HG02623 (cell line): Measurements from ENCODE around the gene PALMD.
A peak's percentile ranks its signal among the peaks of the same experiment; 100 is the strongest.

Experiments used
- ATAC-seq: cut with Tn5 transposase; IDR thresholded peaks from one replicate; pipeline ENCODE4 v1.9.1; 2021; ENCODE audit warnings: moderate library complexity; ENCODE audit not compliant: unreplicated experiment

Gene PALMD

DNA sequence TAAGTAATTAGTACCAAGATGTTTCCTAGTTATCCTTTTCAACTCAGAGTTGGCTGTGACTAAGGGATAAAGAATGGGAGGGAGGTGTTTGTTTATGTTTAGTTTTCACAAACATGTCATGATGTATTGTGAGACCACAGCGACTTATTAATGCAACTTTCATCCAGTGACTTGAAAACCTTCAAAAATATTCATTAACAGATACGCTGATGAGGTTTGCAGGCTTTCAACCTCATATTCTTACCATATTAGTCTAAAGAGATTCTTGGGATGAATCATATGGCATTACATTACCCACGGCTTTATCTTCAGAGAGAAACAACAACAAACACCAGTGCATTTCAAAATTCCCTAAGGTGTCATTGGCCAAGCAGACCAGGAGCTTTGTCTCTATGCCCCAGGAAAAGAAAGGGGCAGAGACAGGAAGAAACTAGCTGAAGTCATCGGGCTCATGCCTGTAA is 36.4 kb downstream of the PALMD start:
- no peak for ATAC-seq

DNA sequence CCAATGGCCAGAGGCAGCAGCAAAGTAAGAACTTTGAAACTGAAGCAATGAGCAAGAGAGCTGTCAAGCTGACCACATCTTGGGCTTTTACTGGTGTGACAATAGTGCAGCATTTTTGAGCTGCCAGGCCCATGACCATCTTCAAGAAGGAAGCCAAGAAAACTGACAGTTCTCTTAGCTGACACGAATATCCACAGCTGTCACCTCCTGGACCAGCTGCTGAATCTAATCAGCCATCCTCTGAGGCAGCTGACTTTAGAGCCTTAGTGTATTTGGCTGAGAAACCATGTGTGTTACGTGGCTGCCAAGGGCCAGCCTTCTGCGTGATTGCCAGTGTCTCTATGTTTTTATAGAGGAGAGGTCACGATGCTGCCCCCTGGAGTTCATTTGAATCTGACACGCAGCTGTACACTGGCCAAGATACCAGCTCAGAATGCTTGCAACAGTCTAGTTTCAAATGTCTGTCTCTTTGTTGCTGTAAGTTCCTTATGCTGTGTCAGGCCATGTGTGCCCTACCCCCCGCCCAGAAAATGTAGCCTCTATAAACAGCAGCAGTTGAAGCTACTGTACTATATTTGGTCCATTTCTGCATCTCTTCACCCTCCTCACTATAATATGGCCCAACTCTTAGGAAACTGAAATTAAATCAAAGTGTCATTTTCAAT is 39.7 kb downstream of the PALMD start:
- peak; percentile 81 for ATAC-seq

DNA sequence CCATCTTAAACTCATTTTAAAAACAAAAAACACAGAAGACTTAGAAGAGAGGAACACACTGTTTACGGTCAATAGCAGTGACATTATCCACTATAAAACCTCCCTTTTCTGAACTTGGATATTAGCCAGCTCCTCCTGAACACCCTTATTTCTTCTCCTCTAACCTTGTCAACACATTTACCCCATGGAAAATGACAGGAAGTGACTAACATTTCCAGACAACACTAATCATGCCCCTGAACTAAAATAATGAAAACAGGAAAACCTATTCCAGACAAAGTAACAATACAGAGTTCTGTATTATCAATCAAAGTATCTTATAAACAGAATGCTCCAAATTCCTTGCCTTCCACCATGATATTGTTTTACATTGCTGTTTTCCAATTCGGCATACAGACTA is 45.3 kb downstream of the PALMD start:
- no peak for ATAC-seq

DNA sequence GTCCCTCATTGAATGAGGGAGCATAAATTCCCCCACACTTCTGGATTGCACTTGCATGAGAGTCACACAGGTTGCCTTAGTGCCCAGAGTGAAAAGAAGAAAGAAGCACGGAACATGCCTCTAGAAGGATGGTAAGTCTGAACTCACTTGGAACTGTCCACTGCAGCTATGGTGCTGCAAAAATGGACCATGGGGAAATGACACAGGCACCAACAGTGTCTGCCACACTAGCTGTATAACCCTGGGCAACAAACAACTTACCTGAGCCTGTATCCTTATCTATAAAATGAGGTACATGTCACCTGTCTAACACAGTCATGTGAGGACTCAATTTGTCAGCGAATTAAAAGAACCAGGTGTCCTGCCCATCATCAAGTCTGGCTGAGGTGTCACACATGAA is 50.7 kb downstream of the PALMD start:
- ATAC-seq = no peak

DNA sequence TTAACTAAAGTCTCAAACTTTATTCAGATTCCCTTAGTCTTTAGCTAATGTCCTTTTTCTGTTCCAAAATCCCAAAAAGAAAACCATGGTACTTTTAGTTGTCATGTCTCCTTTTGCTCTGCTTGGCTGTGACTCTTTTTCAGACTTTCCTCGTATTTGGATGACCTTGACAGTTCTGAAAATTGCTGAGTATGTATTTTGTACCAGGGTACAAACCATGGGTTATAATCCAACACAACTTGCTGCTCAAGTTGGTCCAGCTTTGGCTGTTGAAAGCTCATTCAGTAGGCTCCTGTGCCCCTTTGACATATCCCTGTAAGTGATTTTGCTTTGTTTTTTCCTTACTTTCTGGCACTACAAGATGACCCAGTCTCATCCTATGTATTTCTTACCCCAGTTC is 51.7 kb downstream of the PALMD start:
- no peak for ATAC-seq

DNA sequence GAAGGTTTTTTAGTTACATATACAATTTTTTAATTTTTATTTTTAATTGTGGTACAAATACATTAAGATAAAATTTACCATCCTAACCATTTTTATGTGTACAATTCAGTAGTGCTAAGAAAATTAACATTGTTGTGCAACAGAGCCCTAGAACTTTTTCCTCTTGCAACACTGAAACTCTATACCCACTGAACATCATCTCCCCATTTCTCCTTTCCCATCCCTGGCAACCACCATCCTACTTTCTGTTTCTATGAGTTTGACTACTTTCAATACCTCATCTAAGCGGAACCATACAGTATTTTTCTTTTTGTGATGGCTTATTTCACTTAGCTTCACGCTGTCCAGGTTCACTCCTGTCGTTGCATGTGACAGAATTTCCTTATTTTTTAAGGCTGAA is 54.1 kb downstream of the PALMD start:
- no peak for ATAC-seq

DNA sequence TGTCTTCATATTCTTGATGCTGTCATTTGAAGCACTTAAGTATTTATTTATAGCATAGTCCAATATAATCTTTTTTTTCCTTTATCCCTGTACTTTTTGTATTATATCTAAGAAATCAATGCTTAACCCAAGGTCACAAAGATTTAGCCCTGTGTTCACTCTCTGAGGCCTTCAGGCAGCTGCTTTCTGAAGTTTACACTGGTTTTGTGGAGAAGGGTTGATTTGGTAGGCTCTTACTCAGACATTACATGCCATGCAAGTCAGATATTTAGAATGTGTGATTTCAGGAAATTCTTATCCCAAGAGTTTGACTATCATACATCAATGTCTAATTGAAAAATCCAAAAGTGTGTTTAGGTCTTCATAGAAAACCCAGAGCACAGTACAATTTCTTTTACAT is 56.3 kb downstream of the PALMD start:
- no peak for ATAC-seq

DNA sequence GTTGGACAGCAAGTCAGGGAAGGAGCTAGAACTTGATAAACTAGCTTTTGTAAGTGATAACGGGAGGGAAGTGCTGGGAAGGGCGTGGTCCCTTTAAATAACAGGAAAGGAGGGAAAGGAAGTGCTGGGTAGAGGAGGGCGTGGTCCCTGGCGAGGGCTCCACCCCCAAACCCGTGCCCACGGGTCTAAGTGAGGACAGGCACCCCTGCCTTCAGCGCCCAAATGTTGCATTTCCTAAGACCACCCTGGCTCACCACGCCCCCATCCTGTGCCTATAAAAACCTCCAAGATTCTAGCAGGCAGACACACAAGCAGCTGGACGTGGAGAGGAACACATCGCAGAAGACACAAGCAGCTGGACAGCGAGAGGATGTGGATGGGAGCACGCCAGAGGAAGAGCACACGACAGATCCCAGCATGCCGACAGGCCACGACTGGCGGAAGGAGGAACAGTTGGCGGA is 58.5 kb downstream of the PALMD start:
- no peak for ATAC-seq

DNA sequence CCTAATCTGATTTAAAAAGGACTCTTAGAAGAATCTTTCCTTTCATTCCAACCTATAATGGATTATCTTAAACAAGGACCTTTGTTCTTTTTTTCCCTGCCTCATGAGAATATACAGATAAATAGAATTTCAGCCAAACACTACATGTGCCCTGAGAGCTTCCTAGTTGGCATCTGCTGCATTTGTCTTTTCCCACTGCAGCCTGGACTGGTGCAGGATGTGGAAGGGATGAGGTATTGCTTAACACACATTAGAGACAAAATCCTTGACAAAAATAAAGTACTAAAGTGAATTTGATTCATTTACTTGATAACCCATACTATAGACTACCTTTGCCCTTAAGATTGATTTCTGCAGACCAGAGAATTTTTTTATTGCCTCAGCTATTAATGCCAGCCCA is 59.5 kb downstream of the PALMD start:
- ATAC-seq = no peak

DNA sequence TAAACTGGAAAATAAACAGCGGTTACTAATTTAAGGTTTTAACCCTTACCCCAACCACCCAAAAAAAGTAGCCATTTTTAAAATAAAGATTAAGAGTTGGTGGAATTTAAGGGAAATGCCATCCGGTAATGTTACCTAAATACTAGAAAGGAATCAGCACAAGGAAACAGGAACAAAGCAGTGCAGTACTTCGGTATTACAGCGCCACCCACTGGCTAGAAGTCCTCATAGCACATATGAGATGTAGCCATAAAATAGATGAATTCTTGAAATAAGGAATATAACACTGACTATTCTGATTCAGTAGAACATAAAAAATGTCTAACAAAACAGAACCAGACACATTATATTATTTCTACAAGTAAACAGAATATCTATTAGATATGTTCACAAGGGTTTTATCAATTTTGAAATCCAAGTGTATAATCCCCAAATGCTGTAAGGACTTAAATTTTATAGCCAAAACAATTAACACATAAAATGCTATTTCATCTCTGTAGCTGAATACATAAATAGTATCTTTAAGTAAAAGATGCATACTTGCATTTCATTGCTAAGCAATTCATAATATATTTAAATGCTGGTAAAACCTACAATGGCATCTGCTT is 61.7 kb downstream of the PALMD start:
- ATAC-seq = peak; percentile 77

DNA sequence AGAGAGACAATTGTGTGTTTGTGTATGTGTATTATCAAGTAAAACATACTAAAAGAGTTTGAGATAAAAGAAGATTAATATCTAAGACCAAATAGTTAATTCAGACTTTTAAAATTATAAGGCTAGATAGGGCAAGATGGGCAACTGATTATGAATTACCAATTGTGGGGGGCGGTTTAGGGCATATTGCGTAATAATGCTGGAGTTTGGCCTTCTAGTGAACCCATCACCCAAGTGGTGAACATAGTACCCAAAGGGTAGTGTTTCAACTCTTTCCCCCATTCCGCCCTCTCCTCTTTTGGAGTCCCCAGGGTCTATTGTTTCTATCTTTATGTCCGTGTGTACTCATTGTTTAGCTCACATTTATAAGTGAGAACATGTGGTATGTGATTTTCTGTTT is 65.1 kb downstream of the PALMD start:
- ATAC-seq = no peak

DNA sequence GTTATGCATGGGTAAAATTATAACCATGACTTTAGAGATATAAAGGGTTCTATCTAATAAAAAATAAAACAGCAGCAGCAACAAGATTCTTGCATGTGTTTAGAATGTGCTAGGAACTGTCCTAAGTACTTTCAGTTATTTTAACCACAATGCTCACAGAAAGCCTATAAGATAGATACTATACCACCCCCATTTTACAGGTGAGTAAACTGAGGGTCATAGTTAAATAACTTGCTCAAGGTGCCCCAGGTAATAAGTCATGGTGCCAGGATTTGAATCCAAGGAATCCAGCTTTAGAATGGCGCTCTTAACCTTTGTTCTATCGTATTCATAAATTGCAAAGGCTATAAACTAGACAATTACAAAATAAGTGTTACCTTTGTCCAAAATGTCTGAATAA is 67.1 kb downstream of the PALMD start:
- no peak for ATAC-seq

DNA sequence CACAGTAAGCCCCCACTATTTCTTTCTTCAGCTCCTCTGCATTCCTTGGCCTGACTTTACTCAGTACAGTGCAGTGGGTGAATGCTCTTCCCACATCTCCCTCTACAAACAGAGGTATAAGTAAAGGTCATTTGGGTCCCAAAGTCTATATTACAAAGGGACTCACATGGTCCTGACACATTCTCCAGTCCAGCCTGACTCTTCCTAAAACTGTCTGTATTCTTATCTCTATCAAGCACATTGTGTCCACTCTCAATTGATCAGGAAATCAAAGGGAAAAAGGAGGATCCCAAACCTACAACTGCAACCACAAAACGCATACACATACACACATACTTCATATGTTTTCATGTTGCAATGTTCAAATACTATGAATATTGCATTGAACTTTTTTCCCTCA is 71.1 kb downstream of the PALMD start:
- no peak for ATAC-seq

DNA sequence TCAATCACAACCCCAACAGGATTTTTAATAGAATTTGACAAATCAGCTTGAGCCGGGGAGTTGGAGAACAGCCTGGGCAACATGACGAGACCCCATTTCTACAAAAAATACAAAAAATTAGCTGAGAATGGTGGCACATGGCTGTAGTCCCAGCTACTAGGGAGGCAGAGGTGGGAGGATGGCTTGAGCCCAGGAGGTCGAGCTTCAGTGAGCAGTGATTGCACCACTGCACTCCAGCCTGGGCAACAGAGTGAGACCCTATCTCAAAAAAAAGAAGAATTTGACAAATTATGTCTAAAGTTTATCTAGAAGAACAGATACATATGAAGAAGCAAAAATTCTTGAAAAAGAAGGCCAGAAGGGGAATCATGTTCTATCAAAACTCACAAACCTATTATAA is 77.3 kb downstream of the PALMD start:
- no peak for ATAC-seq

DNA sequence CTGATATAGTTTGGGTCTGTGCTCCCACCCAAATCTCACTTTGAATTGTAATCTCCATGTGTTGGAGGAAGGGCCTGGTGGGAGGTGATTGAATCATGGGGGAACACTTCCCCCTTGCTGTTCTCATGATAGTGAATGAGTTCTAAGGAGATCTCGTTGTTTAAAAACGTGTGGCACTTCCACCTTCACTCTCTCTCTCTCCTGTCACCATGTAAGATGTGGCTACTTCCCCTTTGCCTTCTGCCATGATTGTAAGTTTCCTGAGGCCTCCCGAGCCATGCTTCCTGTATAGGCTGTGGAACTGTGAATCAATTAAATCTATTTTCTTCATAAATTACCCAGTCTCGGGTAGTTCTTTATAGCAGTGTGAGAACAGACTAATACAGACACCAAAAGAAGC is 80.1 kb downstream of the PALMD start:
- ATAC-seq = no peak

DNA sequence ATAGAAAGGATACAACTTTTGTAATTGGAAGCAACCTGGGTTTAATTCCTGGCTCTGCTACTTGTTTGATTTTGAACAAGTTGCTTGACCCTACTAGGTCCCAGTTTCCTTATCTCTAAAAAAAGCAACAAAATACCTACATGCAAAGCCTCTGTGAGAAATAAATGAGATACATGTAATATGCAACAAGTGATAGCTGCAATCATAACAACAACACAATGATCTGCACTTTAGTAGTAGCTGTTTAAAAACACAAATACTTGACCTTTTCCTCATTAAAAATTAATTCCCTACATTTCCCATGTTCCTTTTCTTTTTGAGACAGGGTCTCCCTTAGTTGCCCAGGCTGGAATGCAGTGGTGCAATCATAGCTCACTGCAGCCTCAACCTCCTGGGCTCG is 80.5 kb downstream of the PALMD start:
- ATAC-seq = no peak

DNA sequence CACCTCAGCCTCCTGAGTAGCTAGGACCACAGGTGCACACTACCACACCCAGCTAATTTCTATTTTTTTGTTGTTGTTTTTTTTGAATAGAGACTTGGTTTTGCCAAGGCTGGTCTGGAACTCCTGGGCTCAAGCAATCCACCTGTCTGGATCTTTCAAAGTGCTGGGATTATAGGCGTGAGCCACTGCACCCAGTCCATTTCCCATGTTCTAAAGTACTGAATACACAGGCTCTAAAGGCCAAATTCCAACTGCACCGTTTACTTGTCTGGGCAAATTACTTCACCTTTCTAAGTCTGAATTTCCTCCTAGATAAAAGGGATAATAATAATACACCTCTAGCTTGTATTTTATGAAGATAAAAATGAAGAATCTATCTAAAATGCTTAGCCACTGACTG is 80.9 kb downstream of the PALMD start:
- no peak for ATAC-seq

DNA sequence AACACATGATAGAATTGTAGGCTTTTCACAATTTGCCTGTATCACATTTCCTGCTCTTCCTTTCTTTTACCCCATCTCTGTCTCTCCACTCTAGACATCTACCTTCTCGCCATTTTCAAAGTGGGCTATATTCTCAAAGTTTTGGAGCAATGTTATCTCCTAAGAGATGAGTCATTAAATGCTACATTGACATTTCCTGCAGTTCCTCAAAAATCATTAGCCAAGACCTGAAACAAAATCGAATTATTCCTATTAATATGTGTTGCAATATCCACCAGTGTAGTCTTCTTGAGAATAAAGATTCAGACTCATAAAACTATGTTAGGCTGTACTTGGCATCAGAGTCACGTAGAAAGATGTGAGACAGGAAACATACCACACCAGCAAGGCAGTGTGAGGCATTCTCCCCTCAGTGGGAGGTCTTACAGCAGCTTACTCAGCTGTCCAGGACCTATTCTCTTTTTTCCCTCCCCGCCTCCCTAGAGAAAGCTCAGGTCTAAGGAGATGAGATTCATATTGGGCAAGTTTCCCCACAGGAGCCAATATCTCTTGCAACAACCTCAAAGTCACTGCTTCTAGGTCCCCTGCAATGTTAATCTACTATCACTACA is 81.8 kb downstream of the PALMD start:
- ATAC-seq = no peak

DNA sequence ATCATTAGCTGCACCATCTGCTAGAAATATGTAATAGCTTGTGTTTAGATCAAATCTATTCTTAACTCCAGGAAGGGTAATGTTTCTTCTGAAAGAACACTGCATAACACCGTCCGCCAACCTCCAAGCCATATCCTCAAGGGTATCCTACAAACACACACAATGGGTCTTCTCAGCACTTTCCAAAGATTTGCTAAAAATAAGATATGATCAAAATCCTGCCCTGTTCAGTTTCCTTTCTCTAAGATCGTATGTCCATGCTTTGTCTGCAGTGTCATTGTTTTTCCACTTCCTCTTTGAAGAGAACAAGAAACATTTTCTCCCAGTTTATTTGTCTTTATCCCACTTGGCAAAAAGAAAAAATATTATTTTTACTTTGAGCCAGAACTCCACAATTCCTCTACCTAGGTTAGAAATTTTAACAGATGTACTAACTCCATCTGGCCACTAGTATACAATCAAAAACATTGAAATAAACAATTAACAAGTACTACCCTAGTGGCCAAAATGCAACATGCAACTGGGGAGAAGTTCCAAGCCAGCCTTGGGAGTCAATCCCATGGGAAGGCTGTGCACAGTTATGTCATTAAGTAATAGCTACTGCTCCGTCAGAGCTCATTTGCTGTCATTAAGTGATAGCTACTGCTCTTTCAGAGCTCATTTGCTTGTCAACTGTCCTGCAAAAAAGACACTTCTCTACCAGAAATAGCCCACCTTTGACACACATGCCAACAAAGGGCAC is 82.8 kb downstream of the PALMD start:
- ATAC-seq = no peak

DNA sequence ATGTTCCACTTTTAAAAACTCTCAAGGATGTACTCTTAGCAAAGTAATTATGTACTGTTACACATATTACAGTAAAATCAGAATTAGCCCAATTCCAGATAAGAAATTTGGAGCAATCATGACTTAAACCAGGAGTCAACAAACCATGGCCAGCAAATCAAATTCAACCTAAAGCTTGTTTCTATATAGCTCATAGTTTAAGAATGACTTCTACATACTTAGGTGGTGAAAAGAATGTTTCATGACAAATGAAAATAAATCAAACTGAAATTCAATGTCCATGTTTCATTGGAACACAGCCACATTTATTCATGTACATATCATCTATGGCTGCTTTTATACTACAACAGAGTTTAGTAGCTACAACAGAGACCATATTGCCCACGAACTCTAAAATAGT is 85.5 kb downstream of the PALMD start:
- ATAC-seq = no peak

DNA sequence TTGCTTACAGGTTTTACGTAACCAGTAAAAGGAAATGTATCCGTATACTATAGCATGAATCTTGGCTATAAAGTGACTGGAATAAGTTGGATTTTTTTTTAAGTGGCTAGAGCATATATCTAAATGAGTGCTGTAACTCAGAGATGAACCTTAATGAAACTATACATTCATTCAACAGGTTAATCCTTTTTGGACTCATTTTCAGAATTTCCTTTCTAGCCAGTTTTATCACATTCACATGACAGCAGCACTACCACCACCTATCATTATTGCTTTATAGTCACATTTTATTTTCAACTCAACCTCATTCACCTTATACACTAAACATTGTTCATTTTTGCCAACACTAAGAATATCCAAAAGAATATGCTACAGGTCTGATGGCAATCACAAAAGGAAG is 89.9 kb downstream of the PALMD start:
- no peak for ATAC-seq

DNA sequence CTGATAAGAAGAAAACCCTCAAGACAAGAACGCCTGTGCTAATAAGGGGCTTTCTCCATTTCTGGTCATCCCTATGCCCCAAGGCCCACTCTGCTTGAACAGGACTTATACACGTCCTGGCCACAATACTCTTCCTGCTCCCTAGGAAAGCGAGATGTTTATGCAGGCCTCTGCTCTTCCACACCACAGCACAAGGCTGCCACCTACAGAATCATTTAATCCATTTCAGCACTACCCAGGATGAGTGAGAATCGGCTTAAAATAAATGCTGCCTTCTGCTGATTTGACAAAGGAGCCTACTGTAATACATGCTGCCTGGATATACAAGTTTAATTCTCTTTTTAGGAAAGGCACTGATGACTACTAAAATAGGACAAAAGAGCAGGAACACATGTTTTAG is 91.1 kb downstream of the PALMD start:
- ATAC-seq = no peak
